HepG2 (cell line): ENCODE measurements around the gene NUP133. TPM values are rescaled to one million over a fixed set of nuclear protein-coding genes. Genes with fewer than 3 reads are reported as not detected.
A peak's percentile ranks its signal among the peaks of the same experiment; 100 is the strongest.

Experiments
- HDAC2 ChIP-seq: sonication (generic); formaldehyde crosslinking; IDR thresholded peaks from 2 replicates; pipeline ENCODE4 v1.4.0; 2020; ENCODE audit warnings: missing genetic modification reagents
- HOXA3 ChIP-seq: sonication (generic); formaldehyde crosslinking; IDR thresholded peaks from 2 replicates; pipeline ENCODE4 v1.5.0; 2020; ENCODE audit warnings: missing genetic modification reagents
- JARID2 ChIP-seq: sonication (generic); formaldehyde crosslinking; IDR thresholded peaks from 2 replicates; pipeline ENCODE4 v1.8.1; 2023; ENCODE audit warnings: missing genetic modification reagents, inconsistent platforms; ENCODE audit not compliant: insufficient replicate concordance
- JUND ChIP-seq: sonication (generic); formaldehyde crosslinking; IDR thresholded peaks from 2 replicates; pipeline ENCODE4 v1.8.0; 2022; ENCODE audit warnings: mild to moderate bottlenecking, missing genetic modification reagents
- PHF5A ChIP-seq: IDR thresholded peaks from one replicate; pipeline ENCODE4 v1.6.1; 2018; ENCODE audit warnings: low read depth, missing genetic modification reagents; ENCODE audit not compliant: unreplicated experiment
- PITX1 ChIP-seq: sonication (generic); formaldehyde crosslinking; IDR thresholded peaks from 2 replicates; pipeline ENCODE4 v1.5.1; 2020; ENCODE audit warnings: mild to moderate bottlenecking, missing genetic modification reagents
- RNF2 ChIP-seq: fragments of 450-650 bp; conservative IDR thresholded peaks from 2 replicates; pipeline ENCODE4 v1.6.1; 2016; ENCODE audit warnings: low read depth
- RORA ChIP-seq: sonication (generic); formaldehyde crosslinking; IDR thresholded peaks from 2 replicates; pipeline ENCODE4 v1.5.0; 2020; ENCODE audit warnings: mild to moderate bottlenecking, missing genetic modification reagents, moderate library complexity
- SRY ChIP-seq: sonication (generic); formaldehyde crosslinking; IDR thresholded peaks from 2 replicates; pipeline ENCODE4 v1.8.0; 2022; ENCODE audit warnings: mild to moderate bottlenecking, missing genetic modification reagents
- TBL1XR1 ChIP-seq: fragments of 150-350 bp; IDR thresholded peaks from 2 replicates; pipeline ENCODE4 v1.6.1; 2014; ENCODE audit warnings: borderline replicate concordance, low read length; ENCODE audit not compliant: partially characterized antibody
- ZFX ChIP-seq: sonication (generic); formaldehyde crosslinking; IDR thresholded peaks from 2 replicates; pipeline ENCODE4 v1.4.0; 2020; ENCODE audit warnings: mild to moderate bottlenecking, low read depth, missing genetic modification reagents, moderate library complexity
- ZFY ChIP-seq: sonication (generic); formaldehyde crosslinking; IDR thresholded peaks from 2 replicates; pipeline ENCODE4 v1.4.0; 2020; ENCODE audit warnings: missing genetic modification reagents
- ZNF232 ChIP-seq: sonication (generic); formaldehyde crosslinking; IDR thresholded peaks from 2 replicates; pipeline ENCODE4 v1.4.0; 2020; ENCODE audit warnings: missing genetic modification reagents, borderline replicate concordance
- ZNF598 ChIP-seq: sonication (generic); formaldehyde crosslinking; IDR thresholded peaks from 2 replicates; pipeline ENCODE4 v1.5.1; 2020; ENCODE audit warnings: mild to moderate bottlenecking, missing genetic modification reagents, borderline replicate concordance
- ZNF75D ChIP-seq: sonication (generic); formaldehyde crosslinking; IDR thresholded peaks from 2 replicates; pipeline ENCODE4 v1.8.1; 2023; ENCODE audit warnings: missing genetic modification reagents, mild to moderate bottlenecking, borderline replicate concordance
- ZNF839 ChIP-seq: sonication (generic); formaldehyde crosslinking; IDR thresholded peaks from 2 replicates; pipeline ENCODE4 v1.4.0; 2020; ENCODE audit warnings: missing genetic modification reagents, mild to moderate bottlenecking, borderline replicate concordance
- ZNF879 ChIP-seq: sonication (generic); formaldehyde crosslinking; IDR thresholded peaks from 2 replicates; pipeline ENCODE4 v1.8.1; 2023; ENCODE audit warnings: missing genetic modification reagents
- polyA plus RNA-seq, 8 experiments: library from polyadenylated mRNA; depleted of rRNA in 3 of 8; stranded (reverse) in 7 of 8; unstranded in 1 of 8; fragments of >200 nt; fragmentation: Illumina TruSeq in 4 of 8; extraction: Trizol in 4 of 8; gene quantifications; 2 replicates each; pipeline versions ENCODE4 v1.2.1 to v1.2.3, GENCODE V29; 2011 to 2016; ENCODE audit warnings: low read depth in 4 of 8, missing spikeins in 1 of 8, mixed read lengths in 1 of 8; ENCODE audit not compliant: insufficient read depth in 1 of 8
- total RNA-seq, 5 experiments: library from RNA; depleted of rRNA; stranded (reverse); fragments of >200 nt; fragmentation: Illumina TruSeq; extraction: Trizol; gene quantifications; 2 replicates each; pipeline ENCODE4 v1.2.3, GENCODE V29; 2016; ENCODE audit warnings: low read depth in 1 of 5
- TF ChIP-seq, protein P1 (sequence below): sonication (generic); formaldehyde crosslinking; IDR thresholded peaks from 2 replicates; pipeline ENCODE4 v1.4.0; 2020; ENCODE audit warnings: mild to moderate bottlenecking, missing genetic modification reagents, borderline replicate concordance
- TF ChIP-seq, protein P2 (sequence below): IDR thresholded peaks from 2 replicates; pipeline ENCODE4 v1.6.1; 2016; ENCODE audit warnings: mild to moderate bottlenecking
- TF ChIP-seq, protein P3 (sequence below): sonication (generic); formaldehyde crosslinking; IDR thresholded peaks from 2 replicates; pipeline ENCODE4 v1.4.0; 2020; ENCODE audit warnings: missing genetic modification reagents
- TF ChIP-seq, protein P4 (sequence below): sonication (generic); formaldehyde crosslinking; IDR thresholded peaks from 2 replicates; pipeline ENCODE4 v1.4.0; 2020; ENCODE audit warnings: missing genetic modification reagents

Gene NUP133
- total and polyA plus RNA-seq, 2 of the 13 experiments (the other 11 are each of a cell fraction or from before 2014, with no cell fraction given), result 17.7 to 45.6 TPM

DNA sequence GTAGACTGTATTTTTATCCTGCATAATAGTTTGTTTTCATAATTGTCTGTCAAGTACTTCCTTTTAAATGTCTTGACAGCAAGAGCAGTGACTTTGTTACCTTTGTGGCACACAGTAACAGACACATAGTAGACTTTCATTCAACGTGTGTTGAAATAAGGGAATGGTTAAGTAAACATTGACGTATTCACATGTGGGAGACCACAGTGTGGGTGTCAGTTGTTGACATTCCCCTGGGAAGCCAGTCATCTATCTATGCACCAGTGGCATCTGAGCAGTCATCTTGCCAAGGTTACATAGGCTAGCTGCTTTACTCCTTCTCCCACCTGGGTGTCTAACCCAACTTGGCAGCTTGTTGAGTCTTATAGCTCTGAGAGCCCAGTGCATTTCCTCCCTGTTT is 1.4 kb upstream of the NUP133 start (continued):
- TF ChIP-seq, protein P1, sequence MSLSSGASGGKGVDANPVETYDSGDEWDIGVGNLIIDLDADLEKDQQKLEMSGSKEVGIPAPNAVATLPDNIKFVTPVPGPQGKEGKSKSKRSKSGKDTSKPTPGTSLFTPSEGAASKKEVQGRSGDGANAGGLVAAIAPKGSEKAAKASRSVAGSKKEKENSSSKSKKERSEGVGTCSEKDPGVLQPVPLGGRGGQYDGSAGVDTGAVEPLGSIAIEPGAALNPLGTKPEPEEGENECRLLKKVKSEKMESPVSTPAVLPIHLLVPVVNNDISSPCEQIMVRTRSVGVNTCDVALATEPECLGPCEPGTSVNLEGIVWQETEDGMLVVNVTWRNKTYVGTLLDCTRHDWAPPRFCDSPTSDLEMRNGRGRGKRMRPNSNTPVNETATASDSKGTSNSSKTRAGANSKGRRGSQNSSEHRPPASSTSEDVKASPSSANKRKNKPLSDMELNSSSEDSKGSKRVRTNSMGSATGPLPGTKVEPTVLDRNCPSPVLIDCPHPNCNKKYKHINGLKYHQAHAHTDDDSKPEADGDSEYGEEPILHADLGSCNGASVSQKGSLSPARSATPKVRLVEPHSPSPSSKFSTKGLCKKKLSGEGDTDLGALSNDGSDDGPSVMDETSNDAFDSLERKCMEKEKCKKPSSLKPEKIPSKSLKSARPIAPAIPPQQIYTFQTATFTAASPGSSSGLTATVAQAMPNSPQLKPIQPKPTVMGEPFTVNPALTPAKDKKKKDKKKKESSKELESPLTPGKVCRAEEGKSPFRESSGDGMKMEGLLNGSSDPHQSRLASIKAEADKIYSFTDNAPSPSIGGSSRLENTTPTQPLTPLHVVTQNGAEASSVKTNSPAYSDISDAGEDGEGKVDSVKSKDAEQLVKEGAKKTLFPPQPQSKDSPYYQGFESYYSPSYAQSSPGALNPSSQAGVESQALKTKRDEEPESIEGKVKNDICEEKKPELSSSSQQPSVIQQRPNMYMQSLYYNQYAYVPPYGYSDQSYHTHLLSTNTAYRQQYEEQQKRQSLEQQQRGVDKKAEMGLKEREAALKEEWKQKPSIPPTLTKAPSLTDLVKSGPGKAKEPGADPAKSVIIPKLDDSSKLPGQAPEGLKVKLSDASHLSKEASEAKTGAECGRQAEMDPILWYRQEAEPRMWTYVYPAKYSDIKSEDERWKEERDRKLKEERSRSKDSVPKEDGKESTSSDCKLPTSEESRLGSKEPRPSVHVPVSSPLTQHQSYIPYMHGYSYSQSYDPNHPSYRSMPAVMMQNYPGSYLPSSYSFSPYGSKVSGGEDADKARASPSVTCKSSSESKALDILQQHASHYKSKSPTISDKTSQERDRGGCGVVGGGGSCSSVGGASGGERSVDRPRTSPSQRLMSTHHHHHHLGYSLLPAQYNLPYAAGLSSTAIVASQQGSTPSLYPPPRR (CRISPR knock-in tag), result peak; percentile 40; the same call in 1 of the 2 replicates
- TF ChIP-seq RORA (CRISPR knock-in tag), result no peak
- 0 out of 2 replicates have a peak, but pooled peaks have one; percentile 26 for TF ChIP-seq PITX1
- no peak for TF ChIP-seq RNF2
- no peak for TF ChIP-seq ZNF232
- no peak for TF ChIP-seq ZNF75D (CRISPR knock-in tag)
- no peak for TF ChIP-seq JUND (CRISPR knock-in tag)
- no peak for TF ChIP-seq SRY (CRISPR knock-in tag)
- TF ChIP-seq JARID2 (CRISPR knock-in tag), result no peak
- no peak for TF ChIP-seq ZNF839 (CRISPR knock-in tag)
- TF ChIP-seq, protein P2, sequence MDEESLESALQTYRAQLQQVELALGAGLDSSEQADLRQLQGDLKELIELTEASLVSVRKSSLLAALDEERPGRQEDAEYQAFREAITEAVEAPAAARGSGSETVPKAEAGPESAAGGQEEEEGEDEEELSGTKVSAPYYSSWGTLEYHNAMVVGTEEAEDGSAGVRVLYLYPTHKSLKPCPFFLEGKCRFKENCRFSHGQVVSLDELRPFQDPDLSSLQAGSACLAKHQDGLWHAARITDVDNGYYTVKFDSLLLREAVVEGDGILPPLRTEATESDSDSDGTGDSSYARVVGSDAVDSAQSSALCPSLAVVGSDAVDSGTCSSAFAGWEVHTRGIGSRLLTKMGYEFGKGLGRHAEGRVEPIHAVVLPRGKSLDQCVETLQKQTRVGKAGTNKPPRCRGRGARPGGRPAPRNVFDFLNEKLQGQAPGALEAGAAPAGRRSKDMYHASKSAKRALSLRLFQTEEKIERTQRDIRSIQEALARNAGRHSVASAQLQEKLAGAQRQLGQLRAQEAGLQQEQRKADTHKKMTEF (CRISPR knock-in tag), result peak; percentile 51; the same call in 1 of the 2 replicates
- TF ChIP-seq PHF5A, result no peak
- no peak for TF ChIP-seq ZNF879 (CRISPR knock-in tag)
- TF ChIP-seq, protein P3, sequence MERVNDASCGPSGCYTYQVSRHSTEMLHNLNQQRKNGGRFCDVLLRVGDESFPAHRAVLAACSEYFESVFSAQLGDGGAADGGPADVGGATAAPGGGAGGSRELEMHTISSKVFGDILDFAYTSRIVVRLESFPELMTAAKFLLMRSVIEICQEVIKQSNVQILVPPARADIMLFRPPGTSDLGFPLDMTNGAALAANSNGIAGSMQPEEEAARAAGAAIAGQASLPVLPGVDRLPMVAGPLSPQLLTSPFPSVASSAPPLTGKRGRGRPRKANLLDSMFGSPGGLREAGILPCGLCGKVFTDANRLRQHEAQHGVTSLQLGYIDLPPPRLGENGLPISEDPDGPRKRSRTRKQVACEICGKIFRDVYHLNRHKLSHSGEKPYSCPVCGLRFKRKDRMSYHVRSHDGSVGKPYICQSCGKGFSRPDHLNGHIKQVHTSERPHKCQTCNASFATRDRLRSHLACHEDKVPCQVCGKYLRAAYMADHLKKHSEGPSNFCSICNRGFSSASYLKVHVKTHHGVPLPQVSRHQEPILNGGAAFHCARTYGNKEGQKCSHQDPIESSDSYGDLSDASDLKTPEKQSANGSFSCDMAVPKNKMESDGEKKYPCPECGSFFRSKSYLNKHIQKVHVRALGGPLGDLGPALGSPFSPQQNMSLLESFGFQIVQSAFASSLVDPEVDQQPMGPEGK (CRISPR knock-in tag), result 0 out of 2 replicates have a peak, but pooled peaks have one; percentile 60
- no peak for TF ChIP-seq ZFX (CRISPR knock-in tag)
- TF ChIP-seq HDAC2 (CRISPR knock-in tag), result peak; percentile 76; the same call in 1 of the 2 replicates
- peak; percentile 62 for TF ChIP-seq TBL1XR1
- no peak for TF ChIP-seq ZNF598
- TF ChIP-seq, protein P4, sequence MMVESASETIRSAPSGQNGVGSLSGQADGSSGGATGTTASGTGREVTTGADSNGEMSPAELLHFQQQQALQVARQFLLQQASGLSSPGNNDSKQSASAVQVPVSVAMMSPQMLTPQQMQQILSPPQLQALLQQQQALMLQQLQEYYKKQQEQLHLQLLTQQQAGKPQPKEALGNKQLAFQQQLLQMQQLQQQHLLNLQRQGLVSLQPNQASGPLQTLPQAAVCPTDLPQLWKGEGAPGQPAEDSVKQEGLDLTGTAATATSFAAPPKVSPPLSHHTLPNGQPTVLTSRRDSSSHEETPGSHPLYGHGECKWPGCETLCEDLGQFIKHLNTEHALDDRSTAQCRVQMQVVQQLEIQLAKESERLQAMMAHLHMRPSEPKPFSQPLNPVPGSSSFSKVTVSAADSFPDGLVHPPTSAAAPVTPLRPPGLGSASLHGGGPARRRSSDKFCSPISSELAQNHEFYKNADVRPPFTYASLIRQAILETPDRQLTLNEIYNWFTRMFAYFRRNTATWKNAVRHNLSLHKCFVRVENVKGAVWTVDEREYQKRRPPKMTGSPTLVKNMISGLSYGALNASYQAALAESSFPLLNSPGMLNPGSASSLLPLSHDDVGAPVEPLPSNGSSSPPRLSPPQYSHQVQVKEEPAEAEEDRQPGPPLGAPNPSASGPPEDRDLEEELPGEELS (CRISPR knock-in tag), result 0 out of 2 replicates have a peak, but pooled peaks have one; percentile 53
- TF ChIP-seq HOXA3 (CRISPR knock-in tag), result peak; percentile 40; the same call in 1 of the 2 replicates
- no peak for TF ChIP-seq ZFY
